H9 (cell line): ENCODE results near the gene PID1. TPM values are rescaled to one million over a fixed set of nuclear protein-coding genes. Genes with fewer than 3 reads are reported as not detected.

Source experiments
- DNase-seq: peaks from one replicate; pipeline ENCODE4 v3.0.0-alpha.2; 2017
- H2AFZ ChIP-seq: one replicate; pipeline ENCODE4 v1.6.1; 2013; ENCODE audit warnings: mild to moderate bottlenecking, low read length, control low read depth, moderate library complexity
- H2AK5ac ChIP-seq: 2 replicates; pipeline ENCODE4 v1.6.1; 2013; ENCODE audit warnings: low read length, control low read depth, mixed read lengths; ENCODE audit not compliant: insufficient read length
- H2BK120ac ChIP-seq: one replicate; pipeline ENCODE4 v1.6.1; 2013; ENCODE audit warnings: low read depth, mild to moderate bottlenecking, low read length, control low read depth, inconsistent platforms; ENCODE audit not compliant: poor library complexity, severe bottlenecking
- H2BK12ac ChIP-seq: 2 replicates; pipeline ENCODE4 v1.6.1; 2013; ENCODE audit warnings: low read length, control low read depth, mixed read lengths, low read depth; ENCODE audit not compliant: insufficient read length
- H2BK15ac ChIP-seq: 2 replicates; pipeline ENCODE4 v1.6.1; 2013; ENCODE audit warnings: low read depth, low read length, control low read depth
- H2BK20ac ChIP-seq: one replicate; pipeline ENCODE4 v1.6.1; 2013; ENCODE audit warnings: low read depth, mild to moderate bottlenecking, low read length, control low read depth, inconsistent platforms; ENCODE audit not compliant: poor library complexity, severe bottlenecking
- H2BK5ac ChIP-seq: 2 replicates; pipeline ENCODE4 v1.6.1; 2013; ENCODE audit warnings: low read length, control low read depth, mixed read lengths; ENCODE audit not compliant: insufficient read length
- H3K14ac ChIP-seq: 2 replicates; pipeline ENCODE4 v1.6.1; 2013; ENCODE audit warnings: low read length, control low read depth; ENCODE audit not compliant: insufficient read depth
- H3K18ac ChIP-seq: 2 replicates; pipeline ENCODE4 v1.6.1; 2013; ENCODE audit warnings: low read depth, mild to moderate bottlenecking, mixed read lengths, low read length, control low read depth; ENCODE audit not compliant: insufficient read length
- H3K23ac ChIP-seq: 2 replicates; pipeline ENCODE4 v1.6.1; 2013; ENCODE audit warnings: low read length, control low read depth, mixed read lengths, low read depth; ENCODE audit not compliant: insufficient read length
- H3K23me2 ChIP-seq: 2 replicates; pipeline ENCODE4 v1.6.1; 2013; ENCODE audit warnings: low read depth, mild to moderate bottlenecking, mixed read lengths, low read length, control low read depth; ENCODE audit not compliant: insufficient read length, poor library complexity, severe bottlenecking
- H3K27ac ChIP-seq: 2 replicates; pipeline ENCODE4 v1.5.1; 2013; ENCODE audit warnings: low read length, control low read depth, mixed read lengths, low read depth; ENCODE audit not compliant: insufficient read length
- H3K27me3 ChIP-seq: 2 replicates; pipeline ENCODE4 v1.6.1; 2013; ENCODE audit warnings: low read length, control low read depth, inconsistent platforms; ENCODE audit not compliant: insufficient read depth
- H3K4ac ChIP-seq: 2 replicates; pipeline ENCODE4 v1.6.1; 2013; ENCODE audit warnings: low read depth, mild to moderate bottlenecking, control low read depth, inconsistent platforms, low read length, moderate library complexity
- H3K4me1 ChIP-seq: 2 replicates; pipeline ENCODE4 v1.6.1; 2013; ENCODE audit warnings: low read length, control low read depth, inconsistent platforms; ENCODE audit not compliant: insufficient read depth
- H3K4me2 ChIP-seq: 2 replicates; pipeline ENCODE4 v1.6.1; 2013; ENCODE audit warnings: low read length, control low read depth, mixed read lengths; ENCODE audit not compliant: insufficient read length, insufficient read depth
- H3K56ac ChIP-seq: 2 replicates; pipeline ENCODE4 v1.6.1; 2013; ENCODE audit warnings: low read depth, mild to moderate bottlenecking, mixed read lengths, low read length, control low read depth; ENCODE audit not compliant: insufficient read length
- H3K79me1 ChIP-seq: 2 replicates; pipeline ENCODE4 v1.6.1; 2013; ENCODE audit warnings: low read depth, mild to moderate bottlenecking, moderate library complexity, low read length, control low read depth, inconsistent platforms; ENCODE audit not compliant: insufficient read depth, poor library complexity, severe bottlenecking
- H3K79me2 ChIP-seq: 2 replicates; pipeline ENCODE4 v1.6.1; 2013; ENCODE audit warnings: low read length, control low read depth, inconsistent platforms; ENCODE audit not compliant: insufficient read depth
- H3K9ac ChIP-seq: 2 replicates; pipeline ENCODE4 v1.6.1; 2013; ENCODE audit warnings: low read length, control low read depth, mixed read lengths; ENCODE audit not compliant: insufficient read length; ENCODE audit errors: extremely low read depth
- H3K9me3 ChIP-seq: one replicate; pipeline ENCODE4 v1.6.1; 2013; ENCODE audit warnings: low read depth, low read length, inconsistent platforms; ENCODE audit not compliant: control insufficient read depth
- H3T11ph ChIP-seq: one replicate; pipeline ENCODE4 v1.6.1; 2013; ENCODE audit warnings: mild to moderate bottlenecking, low read length, control low read depth, inconsistent platforms
- H4K20me1 ChIP-seq: one replicate; pipeline ENCODE4 v1.6.1; 2013; ENCODE audit not compliant: control insufficient read depth, insufficient read length, insufficient read depth
- H4K5ac ChIP-seq: 2 replicates; pipeline ENCODE4 v1.6.1; 2013; ENCODE audit warnings: low read depth, mild to moderate bottlenecking, mixed read lengths, low read length, control low read depth; ENCODE audit not compliant: insufficient read length
- H4K8ac ChIP-seq: replicated peaks from 2 replicates; pipeline ENCODE4 v1.6.1; 2013; ENCODE audit warnings: low read length, control low read depth, mixed read lengths, low read depth; ENCODE audit not compliant: insufficient read length
- H4K91ac ChIP-seq: 2 replicates; pipeline ENCODE4 v1.6.1; 2013; ENCODE audit warnings: low read depth, mild to moderate bottlenecking, moderate library complexity, mixed read lengths, low read length, control low read depth; ENCODE audit not compliant: insufficient read length
- H3K27ac Mint-ChIP-seq, 3 experiments: 2 replicates in 2 of 3; 3 replicates in 1 of 3; pipeline ENCODE4 v1.8.0; 2020 to 2021; ENCODE audit warnings: mixed read lengths in 3 of 3, mild to moderate bottlenecking in 1 of 3, moderate library complexity in 1 of 3
- H3K27me3 Mint-ChIP-seq: 2 replicates; pipeline ENCODE4 v1.8.0; 2021; ENCODE audit warnings: low read depth, mild to moderate bottlenecking, moderate library complexity, mixed read lengths
- H3K36me3 Mint-ChIP-seq, 3 experiments: 2 replicates in 2 of 3; 3 replicates in 1 of 3; pipeline ENCODE4 v1.8.0; 2020 to 2021; ENCODE audit warnings: low read depth in 3 of 3, mixed read lengths in 3 of 3; ENCODE audit not compliant: insufficient read depth in 1 of 3
- H3K4me1 Mint-ChIP-seq, 2 experiments: 2 replicates each; pipeline ENCODE4 v1.8.0; 2020; ENCODE audit warnings: mixed read lengths in 2 of 2
- H3K4me3 Mint-ChIP-seq, 2 experiments: 2 replicates in 1 of 2; 3 replicates in 1 of 2; pipeline ENCODE4 v1.8.0; 2020 to 2021; ENCODE audit warnings: mild to moderate bottlenecking in 2 of 2, mixed read lengths in 2 of 2, moderate library complexity in 1 of 2
- H3K9me3 Mint-ChIP-seq, 2 experiments: 2 replicates in 1 of 2; 3 replicates in 1 of 2; pipeline ENCODE4 v1.8.0; 2020; ENCODE audit warnings: mild to moderate bottlenecking in 2 of 2, mixed read lengths in 2 of 2, moderate library complexity in 1 of 2
- CTCF ChIP-seq: fragments of 200-600 bp; sonication (generic); conservative IDR thresholded peaks from 3 replicates; pipeline ENCODE4 v1.8.0; 2021; ENCODE audit warnings: antibody characterized with exemption, mild to moderate bottlenecking
- WGBS: extraction: QIAGEN DNeasy Blood & Tissue Kit; methylation state at CpG from one replicate; pipeline ENCODE4 v1.1.7; 2013; ENCODE audit warnings: missing lambda C conversion rate, low lambda C conversion rate, mixed read lengths; ENCODE audit not compliant: insufficient read length; ENCODE audit errors: extremely low coverage; 5-methylcytosine and 5-hydroxymethylcytosine counted together
- total RNA-seq: library from RNA; stranded (reverse); gene quantifications from 2 replicates; pipeline ENCODE4 v1.2.1, GENCODE V29; 2021

The PID1 gene
- total RNA-seq, 1 experiment from 2014 or later: 1.4 TPM

GRCh38 chr2:229096409-229097066, 174.5 kb downstream of the PID1 start:
- H3K9ac ChIP-seq: no peak overlapping the region
- peaks cover 2% of the 10 kb centered on the region in 2 experiments; a peak in 1 of 5 replicates for H3K9me3 Mint-ChIP-seq
- no peak overlapping the region for H2AK5ac ChIP-seq
- no peak overlapping the region for H3K4me2 ChIP-seq
- no peaks in the 10 kb centered on the region for H4K20me1 ChIP-seq
- no peak overlapping the region for H3K27ac ChIP-seq
- H2BK120ac ChIP-seq: no peak overlapping the region
- no peak overlapping the region for H3K27ac Mint-ChIP-seq
- H3K4ac ChIP-seq: no peak overlapping the region
- H3K4me1 ChIP-seq: no peaks in the 10 kb centered on the region; the same call in 1 of the 2 replicates
- H3K79me2 ChIP-seq: no peaks in the 10 kb centered on the region
- H4K91ac ChIP-seq: no peak overlapping the region
- no peaks in the 10 kb centered on the region for H3K79me1 ChIP-seq
- H3K36me3 Mint-ChIP-seq: peaks cover 0 to 7% (median 3%) of the 10 kb centered on the region in 3 experiments; a peak in 1 of 7 replicates
- H3K18ac ChIP-seq: no peak overlapping the region
- no peak overlapping the region for H3K4me3 Mint-ChIP-seq
- H3K14ac ChIP-seq: no peak overlapping the region
- H2AFZ ChIP-seq: no peak overlapping the region
- H4K8ac ChIP-seq: no peak overlapping the region
- DNase-seq: no peak
- H2BK5ac ChIP-seq: no peak overlapping the region
- no peak overlapping the region for H3K23ac ChIP-seq
- peaks cover 12 to 17% of the 10 kb centered on the region in 2 experiments for H3K4me1 Mint-ChIP-seq
- no CpG with 5 or more reads among the region's 4 CpGs for WGBS
- H3K56ac ChIP-seq: no peak overlapping the region
- H4K5ac ChIP-seq: no peak overlapping the region
- H3K23me2 ChIP-seq: no peaks in the 10 kb centered on the region
- no peaks in the 10 kb centered on the region for H3K9me3 ChIP-seq
- no peak for TF ChIP-seq CTCF
- H2BK20ac ChIP-seq: no peak overlapping the region
- H2BK12ac ChIP-seq: no peak overlapping the region
- H3K27me3 Mint-ChIP-seq: no peaks in the 10 kb centered on the region
- H2BK15ac ChIP-seq: no peak overlapping the region
- H3K27me3 ChIP-seq: no peaks in the 10 kb centered on the region
- no peak overlapping the region for H3T11ph ChIP-seq
